GM23338 (cell line): ENCODE data around the gene AANAT. TPM values are rescaled to one million over a fixed set of nuclear protein-coding genes. Genes with fewer than 3 reads are reported as not detected.
A peak's percentile ranks its signal among the peaks of the same experiment; 100 is the strongest.

ENCODE experiments used
- ATAC-seq: fragments of 200-7000 bp; cut with Tn5 transposase; 3 replicates; pipeline ENCODE4 v1.9.1; 2020
- DNase-seq: peaks from one replicate; pipeline ENCODE4 v3.0.0-alpha.2; 2015; ENCODE audit warnings: low spot score
- H2AFZ ChIP-seq: fragments of 200-600 bp; sonication (generic); 2 replicates; pipeline ENCODE4 v1.8.0; 2016; ENCODE audit warnings: antibody characterized with exemption, mild to moderate bottlenecking, moderate library complexity
- H3F3A ChIP-seq: fragments of 200-600 bp; sonication (generic); replicated peaks from 2 replicates; pipeline ENCODE4 v1.8.0; 2017; ENCODE audit warnings: antibody characterized with exemption, mixed run types, low read depth
- H3K27ac ChIP-seq: fragments of 200-600 bp; sonication (generic); 2 replicates; pipeline ENCODE4 v1.6.1; 2016; ENCODE audit warnings: low read depth
- H3K27me3 ChIP-seq: fragments of 200-600 bp; sonication (generic); 2 replicates; pipeline ENCODE4 v1.8.0; 2016; ENCODE audit warnings: mild to moderate bottlenecking, mixed run types, moderate library complexity; ENCODE audit not compliant: insufficient read depth
- H3K36me3 ChIP-seq: fragments of 200-600 bp; sonication (generic); 2 replicates; pipeline ENCODE4 v1.8.0; 2016; ENCODE audit warnings: mild to moderate bottlenecking; ENCODE audit not compliant: insufficient read depth
- H3K4me1 ChIP-seq: fragments of 200-600 bp; sonication (generic); 2 replicates; pipeline ENCODE4 v1.8.0; 2016; ENCODE audit warnings: mild to moderate bottlenecking, moderate library complexity; ENCODE audit not compliant: insufficient read depth
- H3K4me2 ChIP-seq: fragments of 200-600 bp; sonication (generic); 2 replicates; pipeline ENCODE4 v1.7.1; 2017; ENCODE audit warnings: mixed run types
- H3K4me3 ChIP-seq: fragments of 200-600 bp; sonication (generic); 2 replicates; pipeline ENCODE4 v1.6.1; 2016; ENCODE audit warnings: mixed run types
- H3K79me2 ChIP-seq: fragments of 200-600 bp; sonication (generic); replicated peaks from 2 replicates; pipeline ENCODE4 v1.8.0; 2017; ENCODE audit warnings: mild to moderate bottlenecking; ENCODE audit not compliant: insufficient read depth
- H3K9me2 ChIP-seq: fragments of 200-600 bp; sonication (generic); 2 replicates; pipeline ENCODE4 v1.8.0; 2017; ENCODE audit not compliant: insufficient read depth
- H4K20me1 ChIP-seq: fragments of 200-600 bp; sonication (generic); replicated peaks from 2 replicates; pipeline ENCODE4 v1.8.0; 2017; ENCODE audit warnings: mild to moderate bottlenecking; ENCODE audit not compliant: insufficient read depth
- H3K27ac Mint-ChIP-seq: 2 replicates; pipeline ENCODE4 v1.8.0; 2020; ENCODE audit warnings: inconsistent platforms, mild to moderate bottlenecking, moderate library complexity, mixed read lengths
- H3K27me3 Mint-ChIP-seq: 3 replicates; pipeline ENCODE4 v1.8.0; 2022; ENCODE audit warnings: low read depth, mild to moderate bottlenecking, moderate library complexity, mixed read lengths, inconsistent platforms; ENCODE audit not compliant: insufficient read depth, poor library complexity
- H3K36me3 Mint-ChIP-seq: 3 replicates; pipeline ENCODE4 v1.8.0; 2021; ENCODE audit warnings: low read depth, mild to moderate bottlenecking, inconsistent platforms, moderate library complexity, mixed read lengths
- H3K4me1 Mint-ChIP-seq: 3 replicates; pipeline ENCODE4 v1.8.0; 2020; ENCODE audit warnings: mild to moderate bottlenecking, inconsistent platforms, mixed read lengths
- H3K4me3 Mint-ChIP-seq: 3 replicates; pipeline ENCODE4 v1.8.0; 2021; ENCODE audit warnings: moderate library complexity, mild to moderate bottlenecking, inconsistent platforms, mixed read lengths
- H3K9me3 Mint-ChIP-seq: 3 replicates; pipeline ENCODE4 v1.8.0; 2020; ENCODE audit warnings: moderate library complexity, mild to moderate bottlenecking, inconsistent platforms, mixed read lengths
- EZH2 ChIP-seq: fragments of 200-600 bp; sonication (generic); IDR thresholded peaks from one replicate; pipeline ENCODE4 v1.8.0; 2017; ENCODE audit warnings: antibody characterized with exemption, mild to moderate bottlenecking, low read depth; ENCODE audit not compliant: unreplicated experiment
- polyA plus RNA-seq: library from polyadenylated mRNA; unstranded; fragments of >200 nt; fragmentation: Nextera tagmentation; extraction: Ambion mirVana; gene quantifications from 2 replicates; pipeline ENCODE4 v1.2.1, GENCODE V29; 2016
- total RNA-seq: library from RNA; depleted of rRNA; stranded (reverse); fragments of >200 nt; shearing (Covaris generic); gene quantifications from 2 replicates; pipeline ENCODE4 v1.2.3, GENCODE V29; 2014
- TF ChIP-seq, protein P1 (sequence below), 2 experiments: fragments of 200-600 bp in 1 of 2; sonication (generic) in 1 of 2; conservative IDR thresholded peaks; 2 replicates each; pipeline versions ENCODE4 v1.5.1 to v1.6.1; 2016 to 2017; ENCODE audit warnings: antibody characterized with exemption in 2 of 2, low read depth in 2 of 2, mild to moderate bottlenecking in 2 of 2, moderate library complexity in 1 of 2
- TF ChIP-seq, protein P2 (sequence below): fragments of 250-450 bp; sonication (Bioruptor Pico); IDR thresholded peaks from 2 replicates; pipeline ENCODE4 v1.5.0; 2020; ENCODE audit warnings: mild to moderate bottlenecking, moderate library complexity

The AANAT gene
- total and polyA plus RNA-seq, 2 experiments from 2014 or later = 0.28 to 1.0 TPM

DNA sequence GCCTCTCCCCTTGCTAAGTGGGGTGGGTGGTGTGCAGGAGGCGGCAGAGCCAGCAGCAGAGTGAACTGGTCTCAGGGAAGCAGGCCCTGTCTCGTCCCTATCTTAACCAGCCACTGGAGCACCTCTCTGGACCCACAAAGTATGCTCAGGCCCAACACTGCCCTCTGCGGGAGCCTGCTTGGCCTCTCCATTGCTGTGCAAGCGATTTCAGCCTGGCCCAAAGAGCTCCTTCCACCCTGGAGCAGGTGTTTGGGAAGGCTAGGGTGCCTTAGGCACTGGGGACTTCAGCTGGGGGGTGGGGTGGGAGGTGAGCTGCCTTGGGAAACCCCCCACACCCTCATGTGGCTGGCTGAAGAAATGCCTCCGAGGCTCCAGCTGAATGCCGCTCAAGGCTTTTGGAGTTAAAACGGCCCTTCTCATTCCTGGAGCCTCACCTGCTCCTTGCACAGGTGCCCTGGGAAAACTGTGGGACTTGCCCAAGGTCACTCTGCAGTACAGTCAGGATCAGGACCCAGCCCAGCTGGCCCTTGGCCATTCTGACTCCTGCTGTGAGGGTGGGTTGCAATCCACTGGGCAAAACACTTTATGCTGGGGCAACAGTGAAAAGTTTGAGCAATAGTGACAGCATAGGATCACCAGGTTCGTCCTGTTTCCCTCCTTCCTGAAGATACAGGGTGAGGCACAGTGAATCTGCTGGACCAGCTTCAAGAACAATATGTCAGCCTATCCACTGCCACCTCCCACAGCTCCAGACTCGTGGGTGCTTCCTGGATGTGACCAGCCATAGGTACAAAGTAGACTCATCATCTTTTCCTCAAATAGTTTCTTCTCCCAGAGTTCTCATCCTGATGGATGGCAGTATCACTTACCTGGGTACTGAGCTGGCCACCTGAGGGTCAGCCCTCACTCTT is 8.6 kb upstream of the AANAT start:
- Mint-ChIP-seq H3K4me1 (peaks cover 19% of the 10 kb centered on the region; the same call in 2 of the 3 replicates), H3K4me3 (no peak overlapping the region), H3K27me3 (peaks cover 13% of the 10 kb centered on the region), H3K27ac (0 out of 2 replicates have a peak overlapping the region, but pooled peaks have one; percentile 56), H3K36me3 (no peaks in the 10 kb centered on the region), H3K9me3 (no peaks in the 10 kb centered on the region)
- H3K79me2 ChIP-seq = no peaks in the 10 kb centered on the region
- H3K4me3 ChIP-seq = no peak overlapping the region
- H2AFZ ChIP-seq = peak overlapping the region; percentile 69
- H3F3A ChIP-seq = peaks cover 8% of the 10 kb centered on the region; the same call in 1 of the 2 replicates
- H3K27me3 ChIP-seq = no peaks in the 10 kb centered on the region
- ATAC-seq (peak; percentile 93), DNase-seq (peak; percentile 94)
- no peak overlapping the region; the same call in 1 of the 2 replicates for H3K27ac ChIP-seq
- H3K36me3 ChIP-seq = no peaks in the 10 kb centered on the region
- H3K9me2 ChIP-seq = no peaks in the 10 kb centered on the region
- TF ChIP-seq, protein P1, sequence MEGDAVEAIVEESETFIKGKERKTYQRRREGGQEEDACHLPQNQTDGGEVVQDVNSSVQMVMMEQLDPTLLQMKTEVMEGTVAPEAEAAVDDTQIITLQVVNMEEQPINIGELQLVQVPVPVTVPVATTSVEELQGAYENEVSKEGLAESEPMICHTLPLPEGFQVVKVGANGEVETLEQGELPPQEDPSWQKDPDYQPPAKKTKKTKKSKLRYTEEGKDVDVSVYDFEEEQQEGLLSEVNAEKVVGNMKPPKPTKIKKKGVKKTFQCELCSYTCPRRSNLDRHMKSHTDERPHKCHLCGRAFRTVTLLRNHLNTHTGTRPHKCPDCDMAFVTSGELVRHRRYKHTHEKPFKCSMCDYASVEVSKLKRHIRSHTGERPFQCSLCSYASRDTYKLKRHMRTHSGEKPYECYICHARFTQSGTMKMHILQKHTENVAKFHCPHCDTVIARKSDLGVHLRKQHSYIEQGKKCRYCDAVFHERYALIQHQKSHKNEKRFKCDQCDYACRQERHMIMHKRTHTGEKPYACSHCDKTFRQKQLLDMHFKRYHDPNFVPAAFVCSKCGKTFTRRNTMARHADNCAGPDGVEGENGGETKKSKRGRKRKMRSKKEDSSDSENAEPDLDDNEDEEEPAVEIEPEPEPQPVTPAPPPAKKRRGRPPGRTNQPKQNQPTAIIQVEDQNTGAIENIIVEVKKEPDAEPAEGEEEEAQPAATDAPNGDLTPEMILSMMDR (conservative IDR thresholded peaks at IDR 0.05; ENCODE audit: low read depth in 2 of 2) = peak; percentile 68 to 88
- no peak for TF ChIP-seq EZH2
- TF ChIP-seq, protein P2, sequence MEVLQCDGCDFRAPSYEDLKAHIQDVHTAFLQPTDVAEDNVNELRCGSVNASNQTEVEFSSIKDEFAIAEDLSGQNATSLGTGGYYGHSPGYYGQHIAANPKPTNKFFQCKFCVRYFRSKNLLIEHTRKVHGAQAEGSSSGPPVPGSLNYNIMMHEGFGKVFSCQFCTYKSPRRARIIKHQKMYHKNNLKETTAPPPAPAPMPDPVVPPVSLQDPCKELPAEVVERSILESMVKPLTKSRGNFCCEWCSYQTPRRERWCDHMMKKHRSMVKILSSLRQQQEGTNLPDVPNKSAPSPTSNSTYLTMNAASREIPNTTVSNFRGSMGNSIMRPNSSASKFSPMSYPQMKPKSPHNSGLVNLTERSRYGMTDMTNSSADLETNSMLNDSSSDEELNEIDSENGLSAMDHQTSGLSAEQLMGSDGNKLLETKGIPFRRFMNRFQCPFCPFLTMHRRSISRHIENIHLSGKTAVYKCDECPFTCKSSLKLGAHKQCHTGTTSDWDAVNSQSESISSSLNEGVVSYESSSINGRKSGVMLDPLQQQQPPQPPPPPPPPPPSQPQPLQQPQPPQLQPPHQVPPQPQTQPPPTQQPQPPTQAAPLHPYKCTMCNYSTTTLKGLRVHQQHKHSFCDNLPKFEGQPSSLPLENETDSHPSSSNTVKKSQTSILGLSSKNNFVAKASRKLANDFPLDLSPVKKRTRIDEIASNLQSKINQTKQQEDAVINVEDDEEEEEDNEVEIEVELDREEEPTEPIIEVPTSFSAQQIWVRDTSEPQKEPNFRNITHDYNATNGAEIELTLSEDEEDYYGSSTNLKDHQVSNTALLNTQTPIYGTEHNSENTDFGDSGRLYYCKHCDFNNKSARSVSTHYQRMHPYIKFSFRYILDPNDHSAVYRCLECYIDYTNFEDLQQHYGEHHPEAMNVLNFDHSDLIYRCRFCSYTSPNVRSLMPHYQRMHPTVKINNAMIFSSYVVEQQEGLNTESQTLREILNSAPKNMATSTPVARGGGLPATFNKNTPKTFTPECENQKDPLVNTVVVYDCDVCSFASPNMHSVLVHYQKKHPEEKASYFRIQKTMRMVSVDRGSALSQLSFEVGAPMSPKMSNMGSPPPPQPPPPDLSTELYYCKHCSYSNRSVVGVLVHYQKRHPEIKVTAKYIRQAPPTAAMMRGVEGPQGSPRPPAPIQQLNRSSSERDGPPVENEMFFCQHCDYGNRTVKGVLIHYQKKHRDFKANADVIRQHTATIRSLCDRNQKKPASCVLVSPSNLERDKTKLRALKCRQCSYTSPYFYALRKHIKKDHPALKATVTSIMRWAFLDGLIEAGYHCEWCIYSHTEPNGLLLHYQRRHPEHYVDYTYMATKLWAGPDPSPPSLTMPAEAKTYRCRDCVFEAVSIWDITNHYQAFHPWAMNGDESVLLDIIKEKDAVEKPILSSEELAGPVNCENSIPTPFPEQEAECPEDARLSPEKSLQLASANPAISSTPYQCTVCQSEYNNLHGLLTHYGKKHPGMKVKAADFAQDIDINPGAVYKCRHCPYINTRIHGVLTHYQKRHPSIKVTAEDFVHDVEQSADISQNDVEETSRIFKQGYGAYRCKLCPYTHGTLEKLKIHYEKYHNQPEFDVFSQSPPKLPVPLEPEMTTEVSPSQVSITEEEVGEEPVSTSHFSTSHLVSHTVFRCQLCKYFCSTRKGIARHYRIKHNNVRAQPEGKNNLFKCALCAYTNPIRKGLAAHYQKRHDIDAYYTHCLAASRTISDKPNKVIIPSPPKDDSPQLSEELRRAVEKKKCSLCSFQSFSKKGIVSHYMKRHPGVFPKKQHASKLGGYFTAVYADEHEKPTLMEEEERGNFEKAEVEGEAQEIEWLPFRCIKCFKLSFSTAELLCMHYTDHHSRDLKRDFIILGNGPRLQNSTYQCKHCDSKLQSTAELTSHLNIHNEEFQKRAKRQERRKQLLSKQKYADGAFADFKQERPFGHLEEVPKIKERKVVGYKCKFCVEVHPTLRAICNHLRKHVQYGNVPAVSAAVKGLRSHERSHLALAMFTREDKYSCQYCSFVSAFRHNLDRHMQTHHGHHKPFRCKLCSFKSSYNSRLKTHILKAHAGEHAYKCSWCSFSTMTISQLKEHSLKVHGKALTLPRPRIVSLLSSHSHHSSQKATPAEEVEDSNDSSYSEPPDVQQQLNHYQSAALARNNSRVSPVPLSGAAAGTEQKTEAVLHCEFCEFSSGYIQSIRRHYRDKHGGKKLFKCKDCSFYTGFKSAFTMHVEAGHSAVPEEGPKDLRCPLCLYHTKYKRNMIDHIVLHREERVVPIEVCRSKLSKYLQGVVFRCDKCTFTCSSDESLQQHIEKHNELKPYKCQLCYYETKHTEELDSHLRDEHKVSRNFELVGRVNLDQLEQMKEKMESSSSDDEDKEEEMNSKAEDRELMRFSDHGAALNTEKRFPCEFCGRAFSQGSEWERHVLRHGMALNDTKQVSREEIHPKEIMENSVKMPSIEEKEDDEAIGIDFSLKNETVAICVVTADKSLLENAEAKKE (CRISPR knock-in tag) = peak; percentile 40; the same call in 1 of the 2 replicates
- peaks cover 15% of the 10 kb centered on the region for H3K4me1 ChIP-seq
- H4K20me1 ChIP-seq = no peaks in the 10 kb centered on the region
- no peak overlapping the region for H3K4me2 ChIP-seq
